HepG2 (cell line): ENCODE results near the gene SH3D21. TPM values are rescaled to one million over a fixed set of nuclear protein-coding genes. Genes with fewer than 3 reads are reported as not detected.

Experiments
- BORCS8-MEF2B ChIP-seq: sonication (generic); formaldehyde crosslinking; IDR thresholded peaks from 2 replicates; pipeline ENCODE4 v1.8.0; 2022; ENCODE audit warnings: mild to moderate bottlenecking, missing genetic modification reagents
- HINFP ChIP-seq: sonication (generic); formaldehyde crosslinking; IDR thresholded peaks from 2 replicates; pipeline ENCODE4 v1.4.0; 2020; ENCODE audit warnings: low read depth, mild to moderate bottlenecking, missing genetic modification reagents
- KLF15 ChIP-seq: sonication (generic); formaldehyde crosslinking; IDR thresholded peaks from 2 replicates; pipeline ENCODE4 v1.8.1; 2023; ENCODE audit warnings: borderline replicate concordance, mild to moderate bottlenecking, inconsistent platforms, missing genetic modification reagents, mixed read lengths
- MLLT10 ChIP-seq: sonication (generic); formaldehyde crosslinking; IDR thresholded peaks from 2 replicates; pipeline ENCODE4 v1.4.0; 2020; ENCODE audit warnings: missing genetic modification reagents
- NR2F2 ChIP-seq: IDR thresholded peaks from 2 replicates; pipeline ENCODE4 v1.6.1; 2012; ENCODE audit warnings: low read depth, inconsistent platforms, borderline replicate concordance
- PBX2 ChIP-seq: IDR thresholded peaks from 2 replicates; pipeline ENCODE4 v1.6.1; 2016; ENCODE audit warnings: control low read depth
- RFXAP ChIP-seq: sonication (generic); formaldehyde crosslinking; IDR thresholded peaks from 2 replicates; pipeline ENCODE4 v1.4.0; 2020; ENCODE audit warnings: missing genetic modification reagents, borderline replicate concordance
- SP2 ChIP-seq: sonication (generic); formaldehyde crosslinking; IDR thresholded peaks from 2 replicates; pipeline ENCODE4 v1.5.1; 2020; ENCODE audit warnings: mild to moderate bottlenecking, missing genetic modification reagents
- TFAP4 ChIP-seq: sonication (generic); IDR thresholded peaks from 2 replicates; pipeline ENCODE4 v1.6.1; 2016; ENCODE audit warnings: low read depth, borderline replicate concordance
- TOPORS ChIP-seq: sonication (generic); formaldehyde crosslinking; IDR thresholded peaks from 2 replicates; pipeline ENCODE4 v1.8.0; 2023; ENCODE audit warnings: mild to moderate bottlenecking, missing genetic modification reagents
- ZBED4 ChIP-seq: sonication (generic); formaldehyde crosslinking; IDR thresholded peaks from 2 replicates; pipeline ENCODE4 v1.4.0; 2020; ENCODE audit warnings: missing genetic modification reagents, borderline replicate concordance
- ZFP90 ChIP-seq: sonication (generic); formaldehyde crosslinking; IDR thresholded peaks from 2 replicates; pipeline ENCODE4 v1.8.0; 2022; ENCODE audit warnings: missing genetic modification reagents, mild to moderate bottlenecking, inconsistent platforms, borderline replicate concordance
- ZGPAT ChIP-seq: IDR thresholded peaks from 2 replicates; pipeline ENCODE4 v1.6.1; 2016; ENCODE audit warnings: mild to moderate bottlenecking
- ZMYM4 ChIP-seq: sonication (generic); formaldehyde crosslinking; IDR thresholded peaks from 2 replicates; pipeline ENCODE4 v1.8.1; 2023; ENCODE audit warnings: mild to moderate bottlenecking, missing genetic modification reagents
- ZNF121 ChIP-seq: sonication (generic); formaldehyde crosslinking; IDR thresholded peaks from 2 replicates; pipeline ENCODE4 v1.5.0; 2020; ENCODE audit warnings: mild to moderate bottlenecking, missing genetic modification reagents
- ZNF446 ChIP-seq: sonication (generic); formaldehyde crosslinking; IDR thresholded peaks from 2 replicates; pipeline ENCODE4 v1.5.0; 2020; ENCODE audit warnings: mild to moderate bottlenecking, missing genetic modification reagents
- ZNF639 ChIP-seq: conservative IDR thresholded peaks from 2 replicates; pipeline ENCODE4 v1.6.1; 2018; ENCODE audit warnings: missing genetic modification reagents
- ZNF749 ChIP-seq: sonication (generic); formaldehyde crosslinking; IDR thresholded peaks from 2 replicates; pipeline ENCODE4 v1.8.0; 2022; ENCODE audit warnings: mild to moderate bottlenecking, missing genetic modification reagents, moderate library complexity, borderline replicate concordance
- polyA plus RNA-seq, 8 experiments: library from polyadenylated mRNA; depleted of rRNA in 3 of 8; stranded (reverse) in 7 of 8; unstranded in 1 of 8; fragments of >200 nt; fragmentation: Illumina TruSeq in 4 of 8; extraction: Trizol in 4 of 8; gene quantifications; 2 replicates each; pipeline versions ENCODE4 v1.2.1 to v1.2.3, GENCODE V29; 2011 to 2016; ENCODE audit warnings: low read depth in 4 of 8, missing spikeins in 1 of 8, mixed read lengths in 1 of 8; ENCODE audit not compliant: insufficient read depth in 1 of 8
- total RNA-seq, 5 experiments: library from RNA; depleted of rRNA; stranded (reverse); fragments of >200 nt; fragmentation: Illumina TruSeq; extraction: Trizol; gene quantifications; 2 replicates each; pipeline ENCODE4 v1.2.3, GENCODE V29; 2016; ENCODE audit warnings: low read depth in 1 of 5

SH3D21 gene
- total and polyA plus RNA-seq, 2 of the 13 experiments (the other 11 are each of a cell fraction or from before 2014, with no cell fraction given) = 5.1 to 8.6 TPM

GRCh38 chr1:36306210-36306901 lies at the start of gene SH3D21 (continued):
- peak; percentile 34; the same call in 1 of the 2 replicates for TF ChIP-seq BORCS8-MEF2B (CRISPR knock-in tag)
- 0 out of 2 replicates have a peak, but pooled peaks have one; percentile 19 for TF ChIP-seq ZBED4 (CRISPR knock-in tag)
- no peak; the same call in 1 of the 2 replicates for TF ChIP-seq ZNF639 (CRISPR knock-in tag)
- TF ChIP-seq TFAP4 = peak; percentile 47; the same call in 1 of the 2 replicates
- no peak for TF ChIP-seq MLLT10 (CRISPR knock-in tag)
- peak; percentile 57; the same call in 1 of the 2 replicates for TF ChIP-seq ZGPAT (CRISPR knock-in tag)
- 0 out of 2 replicates have a peak, but pooled peaks have one; percentile 45 for TF ChIP-seq ZFP90 (CRISPR knock-in tag)
- TF ChIP-seq NR2F2 = no peak
- TF ChIP-seq ZMYM4 (CRISPR knock-in tag) = no peak
- no peak; the same call in 1 of the 2 replicates for TF ChIP-seq ZNF749 (CRISPR knock-in tag)
- no peak for TF ChIP-seq KLF15 (CRISPR knock-in tag)
- no peak for TF ChIP-seq ZNF446 (CRISPR knock-in tag)
- TF ChIP-seq ZNF121 (CRISPR knock-in tag) = no peak
- no peak for TF ChIP-seq PBX2
- TF ChIP-seq RFXAP (CRISPR knock-in tag) = peak; percentile 17; the same call in 1 of the 2 replicates
- TF ChIP-seq HINFP (CRISPR knock-in tag) = no peak; the same call in 1 of the 2 replicates
- TF ChIP-seq TOPORS (CRISPR knock-in tag) = peak; percentile 44; the same call in 1 of the 2 replicates
- no peak for TF ChIP-seq SP2
